ENCODE measurements around the gene KRTAP10-11. TPM values are rescaled to one million over a fixed set of nuclear protein-coding genes. Genes with fewer than 3 reads are reported as not detected.

The KRTAP10-11 gene
- total and polyA plus RNA-seq, 12 donors = not detected

DNA sequence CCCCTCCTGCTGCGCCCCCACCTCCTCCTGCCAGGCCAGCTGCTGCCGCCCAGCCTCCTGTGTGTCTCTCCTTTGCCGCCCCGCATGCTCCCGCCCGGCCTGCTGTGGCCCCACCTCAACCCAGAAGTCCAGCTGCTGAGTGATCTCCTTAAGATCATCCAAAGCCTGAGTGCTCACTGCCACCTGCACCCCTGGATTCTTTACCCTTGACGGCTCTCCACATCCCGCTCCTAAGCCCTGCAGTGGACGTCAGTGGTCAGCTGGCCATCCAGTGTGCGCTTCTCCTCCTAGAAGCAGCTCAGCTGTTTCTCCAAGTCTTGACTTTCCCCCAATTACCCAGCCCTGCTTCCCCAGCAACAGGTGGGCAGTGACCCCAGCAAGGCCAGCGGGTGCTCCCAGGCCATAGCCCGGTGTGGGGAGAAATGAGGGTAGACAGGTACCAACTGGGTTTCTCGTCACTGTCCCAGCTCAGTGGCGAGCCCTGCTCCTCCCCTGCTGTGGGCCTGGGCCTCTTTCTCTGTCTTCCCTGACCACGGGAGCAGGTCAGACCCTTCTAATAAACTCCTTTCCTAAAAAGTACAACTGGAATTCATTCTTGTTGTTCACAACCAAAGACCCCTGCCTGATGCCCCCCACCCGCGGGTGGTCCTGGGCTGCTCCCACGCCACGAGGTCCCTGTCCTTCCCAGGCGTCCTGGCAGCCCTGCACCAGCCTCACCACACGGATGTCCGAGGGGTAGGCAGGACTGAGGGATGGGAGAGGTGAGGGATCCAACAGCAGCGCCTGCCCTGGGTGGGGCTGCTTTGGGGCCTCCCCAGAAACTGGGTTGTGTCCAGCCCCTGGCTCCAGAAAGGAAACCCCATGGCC lies 44.4 kb upstream of the KRTAP10-11 start:
- Histone ChIP-seq H3K36me3 (replicated peaks in 1 of 2) (no peaks in the 10 kb centered on the region), H3K27me3 (peaks cover 8% of the 10 kb centered on the region), H3K4me3 (no peak overlapping the region), H3K27ac (no peak overlapping the region), H3K4me1 (replicated peaks in 1 of 2) (no peaks in the 10 kb centered on the region), H3K9me3 (replicated peaks in 1 of 3) (no peaks in the 10 kb centered on the region)
- TF ChIP-seq POLR2A (IDR thresholded peaks at IDR 0.05) = no peak
- TF ChIP-seq, protein P1, sequence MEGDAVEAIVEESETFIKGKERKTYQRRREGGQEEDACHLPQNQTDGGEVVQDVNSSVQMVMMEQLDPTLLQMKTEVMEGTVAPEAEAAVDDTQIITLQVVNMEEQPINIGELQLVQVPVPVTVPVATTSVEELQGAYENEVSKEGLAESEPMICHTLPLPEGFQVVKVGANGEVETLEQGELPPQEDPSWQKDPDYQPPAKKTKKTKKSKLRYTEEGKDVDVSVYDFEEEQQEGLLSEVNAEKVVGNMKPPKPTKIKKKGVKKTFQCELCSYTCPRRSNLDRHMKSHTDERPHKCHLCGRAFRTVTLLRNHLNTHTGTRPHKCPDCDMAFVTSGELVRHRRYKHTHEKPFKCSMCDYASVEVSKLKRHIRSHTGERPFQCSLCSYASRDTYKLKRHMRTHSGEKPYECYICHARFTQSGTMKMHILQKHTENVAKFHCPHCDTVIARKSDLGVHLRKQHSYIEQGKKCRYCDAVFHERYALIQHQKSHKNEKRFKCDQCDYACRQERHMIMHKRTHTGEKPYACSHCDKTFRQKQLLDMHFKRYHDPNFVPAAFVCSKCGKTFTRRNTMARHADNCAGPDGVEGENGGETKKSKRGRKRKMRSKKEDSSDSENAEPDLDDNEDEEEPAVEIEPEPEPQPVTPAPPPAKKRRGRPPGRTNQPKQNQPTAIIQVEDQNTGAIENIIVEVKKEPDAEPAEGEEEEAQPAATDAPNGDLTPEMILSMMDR (IDR thresholded peaks at IDR 0.05) = no peak
- WGBS, 4 donors = 68 to 77% (median 73%) methylated on average over 14 to 23 of the region's 23 CpGs
- intact Hi-C loops (cut with DNase I) = no loop called here
- no peak for DNase-seq

DNA sequence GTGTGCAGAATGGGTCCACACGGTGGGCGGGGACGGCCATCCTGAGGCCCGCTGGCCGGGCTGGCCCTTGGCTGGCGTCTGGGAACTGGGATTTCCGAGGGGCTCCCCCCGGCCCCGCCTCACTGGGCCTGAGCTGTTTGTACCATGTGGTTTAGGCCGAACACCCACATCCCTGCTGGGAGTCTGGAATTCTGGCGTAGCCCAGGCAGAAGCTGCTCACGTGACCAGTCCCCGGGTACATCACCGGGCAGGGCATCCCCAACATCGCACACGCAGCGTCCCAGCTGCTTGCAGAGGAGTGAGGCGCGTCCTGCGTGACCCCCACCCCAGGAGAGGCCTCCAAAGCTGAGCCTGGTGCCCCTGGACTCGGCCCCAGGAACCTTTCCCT lies 43.8 kb upstream of the KRTAP10-11 start:
- peaks cover 8% of the 10 kb centered on the region for H3K27me3 ChIP-seq
- DNase-seq = no peak
- no peak overlapping the region for H3K4me3 ChIP-seq
- H3K4me1 ChIP-seq (replicated peaks in 1 of 2) = no peaks in the 10 kb centered on the region
- H3K36me3 ChIP-seq (replicated peaks in 1 of 2) = no peaks in the 10 kb centered on the region
- no peak overlapping the region for H3K27ac ChIP-seq
- 55 to 80% (median 74%) methylated on average over 1 to 20 of the region's 21 CpGs for WGBS, 4 donors
- TF ChIP-seq POLR2A (IDR thresholded peaks at IDR 0.05) = no peak
- TF ChIP-seq, protein P1 (IDR thresholded peaks at IDR 0.05) = no peak
- intact Hi-C loops (cut with DNase I) = no loop called here
- no peaks in the 10 kb centered on the region for H3K9me3 ChIP-seq (replicated peaks in 1 of 3)

DNA sequence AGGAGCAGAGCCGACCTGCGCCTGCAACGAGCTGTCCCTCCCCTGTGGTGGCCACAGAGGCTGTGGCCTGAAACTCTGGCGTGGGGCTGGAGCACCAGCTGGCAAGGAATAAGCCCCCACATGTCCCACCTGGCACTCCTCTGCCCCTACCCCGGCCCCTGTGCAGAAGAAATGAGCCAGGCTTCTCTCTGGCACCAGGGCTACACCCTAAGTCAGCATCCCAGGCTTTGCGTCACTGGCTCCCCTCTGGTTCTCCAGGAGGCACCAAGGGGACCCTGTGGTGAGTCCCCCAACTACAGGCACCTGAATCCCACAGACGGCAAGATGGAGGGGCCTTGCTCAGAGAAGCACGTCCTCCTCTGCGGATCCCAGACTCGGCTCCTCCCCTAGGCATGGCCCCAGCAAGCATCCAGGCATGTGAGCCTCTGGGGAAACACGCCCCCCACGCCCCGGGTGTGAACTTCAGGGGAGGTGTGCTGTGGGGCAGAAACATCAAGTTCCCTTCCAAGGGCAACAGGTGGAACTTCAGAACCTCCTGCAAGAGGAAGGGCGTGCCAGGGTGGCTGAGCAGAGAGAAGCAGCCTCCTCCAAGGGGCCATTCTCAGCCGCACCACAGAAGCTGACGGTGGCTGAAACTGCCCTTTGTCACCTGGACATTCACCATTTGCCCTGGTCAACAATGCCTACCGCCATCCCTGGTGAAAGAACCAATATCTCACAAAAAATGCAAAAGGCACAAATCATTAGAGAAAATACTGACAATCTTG lies 42.9 kb upstream of the KRTAP10-11 start:
- Histone ChIP-seq H3K4me1 (replicated peaks in 1 of 2) (no peaks in the 10 kb centered on the region), H3K9me3 (replicated peaks in 1 of 3) (no peaks in the 10 kb centered on the region), H3K4me3 (no peak overlapping the region), H3K27ac (no peak overlapping the region), H3K27me3 (peaks cover 8% of the 10 kb centered on the region), H3K36me3 (replicated peaks in 1 of 2) (no peaks in the 10 kb centered on the region)
- intact Hi-C loops (cut with DNase I) = no loop called here
- TF ChIP-seq, protein P1 (IDR thresholded peaks at IDR 0.05) = no peak
- no peak for TF ChIP-seq POLR2A (IDR thresholded peaks at IDR 0.05)
- DNase-seq = no peak
- 46 to 65% (median 57%) methylated on average over 3 to 17 of the region's 17 CpGs for WGBS, 4 donors

DNA sequence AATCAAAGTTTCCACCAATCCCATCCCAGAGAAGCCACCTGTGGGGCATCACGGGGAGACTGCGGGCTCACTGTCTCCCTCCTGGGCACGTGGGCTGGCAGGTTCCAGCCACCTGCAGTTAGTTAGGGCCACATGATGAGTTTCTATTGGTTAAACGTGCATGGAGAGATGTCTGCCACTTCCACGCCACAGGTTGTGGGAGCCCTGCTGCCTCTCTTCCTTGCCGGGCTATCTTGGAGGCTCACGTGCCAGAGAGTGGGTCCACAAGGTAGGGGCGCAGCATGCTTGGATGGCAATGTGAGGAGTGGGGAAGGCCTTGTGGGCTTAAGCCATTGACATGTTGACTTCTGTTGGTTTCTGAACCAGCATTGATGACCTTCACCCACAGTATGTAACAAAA lies 42.3 kb upstream of the KRTAP10-11 start:
- Histone ChIP-seq H3K27me3 (peaks cover 8% of the 10 kb centered on the region), H3K36me3 (replicated peaks in 1 of 2) (no peaks in the 10 kb centered on the region)

More for the DNA sequence above, 42.3 kb upstream of the KRTAP10-11 start:
- no peak for DNase-seq
- no peak overlapping the region for H3K27ac ChIP-seq
- TF ChIP-seq, protein P1 (IDR thresholded peaks at IDR 0.05) = no peak
- TF ChIP-seq POLR2A (IDR thresholded peaks at IDR 0.05) = no peak
- H3K4me3 ChIP-seq = no peak overlapping the region
- 83 to 87% (median 84%) methylated on average over 8 of the region's 8 CpGs for WGBS, 4 donors
- H3K4me1 ChIP-seq (replicated peaks in 1 of 2) = no peaks in the 10 kb centered on the region
- H3K9me3 ChIP-seq (replicated peaks in 1 of 3) = no peaks in the 10 kb centered on the region
- intact Hi-C loops (cut with DNase I) = no loop called here

Data from adrenal gland (tissue), 12 donors.